Suprapubic skin (tissue), 3 donors: ENCODE results near the gene EMILIN1.

Experiments used
- CTCF ChIP-seq, 2 donors: fragments of 200-600 bp in 1 of 2; fragments of 450-650 bp in 1 of 2; sonication (generic) in 1 of 2; IDR thresholded peaks; one replicate each; pipeline ENCODE4 v1.5.1; 2016 to 2019; ENCODE audit warnings: antibody characterized with exemption in 2 of 2, mild to moderate bottlenecking in 1 of 2, moderate library complexity in 1 of 2
- EP300 ChIP-seq: sonication (generic); formaldehyde crosslinking; IDR thresholded peaks from one replicate; pipeline ENCODE4 v1.6.1; 2017; ENCODE audit warnings: antibody characterized with exemption
- POLR2A ChIP-seq, 2 donors: fragments of 450-650 bp; IDR thresholded peaks; one replicate each; pipeline ENCODE4 v1.6.1; 2017; ENCODE audit warnings: antibody characterized with exemption in 2 of 2, mild to moderate bottlenecking in 2 of 2, moderate library complexity in 2 of 2

GRCh38 chr2:27059141-27059820 is 19.1 kb upstream of the EMILIN1 start:
- TF ChIP-seq EP300 (no peak), CTCF (IDR thresholded peaks at IDR 0.05) (no peak), POLR2A (IDR thresholded peaks at IDR 0.05) (no peak)
